SK-N-SH (cell line): ENCODE results near the gene EEIG1.

Experiments
- TF ChIP-seq, protein P1 (sequence below): fragments of 200-600 bp; sonication (generic); IDR thresholded peaks from 2 replicates; pipeline ENCODE4 v1.6.1; 2017; ENCODE audit warnings: antibody characterized with exemption, mild to moderate bottlenecking, moderate library complexity
- TF ChIP-seq, protein P2 (sequence below): IDR thresholded peaks from 2 replicates; pipeline ENCODE4 v1.4.0; 2012; ENCODE audit warnings: low read depth

- TF ChIP-seq, protein P1, sequence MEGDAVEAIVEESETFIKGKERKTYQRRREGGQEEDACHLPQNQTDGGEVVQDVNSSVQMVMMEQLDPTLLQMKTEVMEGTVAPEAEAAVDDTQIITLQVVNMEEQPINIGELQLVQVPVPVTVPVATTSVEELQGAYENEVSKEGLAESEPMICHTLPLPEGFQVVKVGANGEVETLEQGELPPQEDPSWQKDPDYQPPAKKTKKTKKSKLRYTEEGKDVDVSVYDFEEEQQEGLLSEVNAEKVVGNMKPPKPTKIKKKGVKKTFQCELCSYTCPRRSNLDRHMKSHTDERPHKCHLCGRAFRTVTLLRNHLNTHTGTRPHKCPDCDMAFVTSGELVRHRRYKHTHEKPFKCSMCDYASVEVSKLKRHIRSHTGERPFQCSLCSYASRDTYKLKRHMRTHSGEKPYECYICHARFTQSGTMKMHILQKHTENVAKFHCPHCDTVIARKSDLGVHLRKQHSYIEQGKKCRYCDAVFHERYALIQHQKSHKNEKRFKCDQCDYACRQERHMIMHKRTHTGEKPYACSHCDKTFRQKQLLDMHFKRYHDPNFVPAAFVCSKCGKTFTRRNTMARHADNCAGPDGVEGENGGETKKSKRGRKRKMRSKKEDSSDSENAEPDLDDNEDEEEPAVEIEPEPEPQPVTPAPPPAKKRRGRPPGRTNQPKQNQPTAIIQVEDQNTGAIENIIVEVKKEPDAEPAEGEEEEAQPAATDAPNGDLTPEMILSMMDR = no peak
- TF ChIP-seq, protein P2, sequence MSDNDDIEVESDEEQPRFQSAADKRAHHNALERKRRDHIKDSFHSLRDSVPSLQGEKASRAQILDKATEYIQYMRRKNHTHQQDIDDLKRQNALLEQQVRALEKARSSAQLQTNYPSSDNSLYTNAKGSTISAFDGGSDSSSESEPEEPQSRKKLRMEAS = no peak
These were observed 25.9 kb downstream of the EEIG1 start for GRCh38 chr9:127954831-127955293.
